HCT116 (cell line): ENCODE results near the gene FMO5. TPM values are rescaled to one million over a fixed set of nuclear protein-coding genes. Genes with fewer than 3 reads are reported as not detected.

Source experiments
- CBX3 ChIP-seq: IDR thresholded peaks from 2 replicates; pipeline ENCODE4 v1.6.1; 2012; ENCODE audit warnings: low read depth
- EZH2 ChIP-seq: fragments of 200-600 bp; sonication (generic); IDR thresholded peaks from 2 replicates; pipeline ENCODE4 v1.6.1; 2017; ENCODE audit warnings: antibody characterized with exemption, mixed run types
- EZH2phosphoT487 ChIP-seq: fragments of 200-600 bp; IDR thresholded peaks from 2 replicates; pipeline ENCODE4 v1.6.1; 2018; ENCODE audit warnings: antibody characterized with exemption, borderline replicate concordance
- POLR2A ChIP-seq: IDR thresholded peaks from 2 replicates; pipeline ENCODE4 v1.7.0; 2011; ENCODE audit warnings: borderline replicate concordance; ENCODE audit not compliant: insufficient read depth, insufficient read length; ENCODE audit errors: extremely low read depth
- SIN3A ChIP-seq: IDR thresholded peaks from 2 replicates; pipeline ENCODE4 v1.6.1; 2012; ENCODE audit warnings: low read depth
- ZNF274 ChIP-seq: fragments of 200-500 bp; sonication (Bioruptor generic); IDR thresholded peaks from 2 replicates; pipeline ENCODE4 v1.6.1; 2014; ENCODE audit warnings: mild to moderate bottlenecking, low read depth, low read length, inconsistent platforms
- total RNA-seq: library from RNA; stranded (reverse); gene quantifications from one replicate; pipeline ENCODE4 v1.2.1, GENCODE V29; 2021; ENCODE audit not compliant: unreplicated experiment
- TF ChIP-seq, protein P1 (sequence below), 3 experiments: fragments of 200-600 bp in 1 of 3; sonication (generic) in 1 of 3; IDR thresholded peaks in 2 of 3; conservative IDR thresholded peaks in 1 of 3; 2 replicates each; pipeline ENCODE4 v1.5.1; 2012 to 2017; ENCODE audit warnings: low read depth in 2 of 3, low read length in 2 of 3, antibody characterized with exemption in 1 of 3, borderline replicate concordance in 1 of 3, control low read depth in 1 of 3, mild to moderate bottlenecking in 1 of 3, mixed read lengths in 1 of 3, mixed run types in 1 of 3, moderate library complexity in 1 of 3; ENCODE audit not compliant: insufficient read depth in 1 of 3
- TF ChIP-seq, protein P2 (sequence below): IDR thresholded peaks from 2 replicates; pipeline ENCODE4 v1.6.1; 2012; ENCODE audit warnings: low read depth

The FMO5 gene
- total RNA-seq, 1 experiment from 2014 or later: 0.27 TPM

- TF ChIP-seq, protein P1, sequence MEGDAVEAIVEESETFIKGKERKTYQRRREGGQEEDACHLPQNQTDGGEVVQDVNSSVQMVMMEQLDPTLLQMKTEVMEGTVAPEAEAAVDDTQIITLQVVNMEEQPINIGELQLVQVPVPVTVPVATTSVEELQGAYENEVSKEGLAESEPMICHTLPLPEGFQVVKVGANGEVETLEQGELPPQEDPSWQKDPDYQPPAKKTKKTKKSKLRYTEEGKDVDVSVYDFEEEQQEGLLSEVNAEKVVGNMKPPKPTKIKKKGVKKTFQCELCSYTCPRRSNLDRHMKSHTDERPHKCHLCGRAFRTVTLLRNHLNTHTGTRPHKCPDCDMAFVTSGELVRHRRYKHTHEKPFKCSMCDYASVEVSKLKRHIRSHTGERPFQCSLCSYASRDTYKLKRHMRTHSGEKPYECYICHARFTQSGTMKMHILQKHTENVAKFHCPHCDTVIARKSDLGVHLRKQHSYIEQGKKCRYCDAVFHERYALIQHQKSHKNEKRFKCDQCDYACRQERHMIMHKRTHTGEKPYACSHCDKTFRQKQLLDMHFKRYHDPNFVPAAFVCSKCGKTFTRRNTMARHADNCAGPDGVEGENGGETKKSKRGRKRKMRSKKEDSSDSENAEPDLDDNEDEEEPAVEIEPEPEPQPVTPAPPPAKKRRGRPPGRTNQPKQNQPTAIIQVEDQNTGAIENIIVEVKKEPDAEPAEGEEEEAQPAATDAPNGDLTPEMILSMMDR (IDR thresholded peaks at IDR 0.05 in 2 of 3, conservative IDR thresholded peaks at IDR 0.05 in 1 of 3; ENCODE audit: borderline replicate concordance in 1 of 3, insufficient read depth in 1 of 3, low read depth in 2 of 3, low read length in 2 of 3): no peak
- TF ChIP-seq EZH2phosphoT487: no peak
- TF ChIP-seq, protein P2, sequence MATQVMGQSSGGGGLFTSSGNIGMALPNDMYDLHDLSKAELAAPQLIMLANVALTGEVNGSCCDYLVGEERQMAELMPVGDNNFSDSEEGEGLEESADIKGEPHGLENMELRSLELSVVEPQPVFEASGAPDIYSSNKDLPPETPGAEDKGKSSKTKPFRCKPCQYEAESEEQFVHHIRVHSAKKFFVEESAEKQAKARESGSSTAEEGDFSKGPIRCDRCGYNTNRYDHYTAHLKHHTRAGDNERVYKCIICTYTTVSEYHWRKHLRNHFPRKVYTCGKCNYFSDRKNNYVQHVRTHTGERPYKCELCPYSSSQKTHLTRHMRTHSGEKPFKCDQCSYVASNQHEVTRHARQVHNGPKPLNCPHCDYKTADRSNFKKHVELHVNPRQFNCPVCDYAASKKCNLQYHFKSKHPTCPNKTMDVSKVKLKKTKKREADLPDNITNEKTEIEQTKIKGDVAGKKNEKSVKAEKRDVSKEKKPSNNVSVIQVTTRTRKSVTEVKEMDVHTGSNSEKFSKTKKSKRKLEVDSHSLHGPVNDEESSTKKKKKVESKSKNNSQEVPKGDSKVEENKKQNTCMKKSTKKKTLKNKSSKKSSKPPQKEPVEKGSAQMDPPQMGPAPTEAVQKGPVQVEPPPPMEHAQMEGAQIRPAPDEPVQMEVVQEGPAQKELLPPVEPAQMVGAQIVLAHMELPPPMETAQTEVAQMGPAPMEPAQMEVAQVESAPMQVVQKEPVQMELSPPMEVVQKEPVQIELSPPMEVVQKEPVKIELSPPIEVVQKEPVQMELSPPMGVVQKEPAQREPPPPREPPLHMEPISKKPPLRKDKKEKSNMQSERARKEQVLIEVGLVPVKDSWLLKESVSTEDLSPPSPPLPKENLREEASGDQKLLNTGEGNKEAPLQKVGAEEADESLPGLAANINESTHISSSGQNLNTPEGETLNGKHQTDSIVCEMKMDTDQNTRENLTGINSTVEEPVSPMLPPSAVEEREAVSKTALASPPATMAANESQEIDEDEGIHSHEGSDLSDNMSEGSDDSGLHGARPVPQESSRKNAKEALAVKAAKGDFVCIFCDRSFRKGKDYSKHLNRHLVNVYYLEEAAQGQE: no peak
- TF ChIP-seq EZH2: no peak
- TF ChIP-seq ZNF274: no peak
- TF ChIP-seq CBX3: no peak
- TF ChIP-seq SIN3A: no peak
- no peak for TF ChIP-seq POLR2A
- TF ChIP-seq, all 23 proteins: peak for 0
These were observed 13.1 kb upstream of the FMO5 start (continued) for GRCh38 chr1:147238053-147238902.
